ENCODE measurements around the gene PIP4P1.
"Not testable (repeated sequence)": the region's sequence is repeated elsewhere in the genome, so short reads cannot be mapped to it uniquely, and the experiment has no call there.

GRCh38 chr14:20507537-20507936 is 46.3 kb upstream of the PIP4P1 start:
- not testable (repeated sequence) for TF ChIP-seq CTCF, POLR2A (IDR thresholded peaks at IDR 0.05)

All from uterus (tissue), 2 donors.